Measurements from ENCODE around the gene CSF1R. TPM values are rescaled to one million over a fixed set of nuclear protein-coding genes. Genes with fewer than 3 reads are reported as not detected.

Gene CSF1R
- total and polyA plus RNA-seq, 2 donors (not counting 3 experiments of a cell fraction or from before 2014, with no cell fraction given) = not detected

- ChIA-PET POLR2A (no interaction called here), CTCF (interaction anchor here (1.4 to 3.9 kb wide), 3 partner anchors 10 to 35 kb away, joined by 4 to 11 read pairs (median 4); no protein-coding TSS in a partner anchor)
- FAIRE-seq (peak; percentile 86), DNase-seq (ENCODE audit: low read depth, low spot score) (peak; percentile 16)
- peak overlapping the region; percentile 28 for H3K27ac ChIP-seq (ENCODE audit: insufficient read depth, low read depth, low read length)
- H2AFZ ChIP-seq (ENCODE audit: low read depth, low read length) = no peak overlapping the region
- no peak overlapping the region for H3K4me3 ChIP-seq (replicated peaks in 1 of 3; ENCODE audit: insufficient read depth in 1 of 3, low read depth in 1 of 3, low read length in 3 of 3)
- H3K4me2 ChIP-seq (ENCODE audit: insufficient read depth, low read length) = no peak overlapping the region
- no peaks in the 10 kb centered on the region for H3K9me3 ChIP-seq (replicated peaks; ENCODE audit: control insufficient read depth, insufficient read depth, low read length)
- no peak overlapping the region for H3K9ac ChIP-seq (replicated peaks; ENCODE audit: extremely low read depth, insufficient read depth, low read length)
- peaks cover 14 to 56% of the 10 kb centered on the region in 2 experiments for H3K36me3 ChIP-seq (ENCODE audit: control insufficient read depth in 2 of 2, extremely low read depth in 1 of 2, insufficient read depth in 2 of 2, low read length in 2 of 2)
- intact Hi-C loops (cut with micrococcal nuclease) (no loop called here), dilution Hi-C loops (cut with MboI; ENCODE audit: extremely low pct_ligation_motif_present, low sequenced_read_pairs) (no loop called here)
- no peaks in the 10 kb centered on the region for H3K27me3 ChIP-seq (ENCODE audit: control insufficient read depth in 2 of 2, insufficient read depth in 2 of 2, low read length in 2 of 2)
- no peaks in the 10 kb centered on the region for H3K9me1 ChIP-seq (replicated peaks; ENCODE audit: control insufficient read depth, extremely low read depth, insufficient read depth, low read length)
- H3K4me1 ChIP-seq (ENCODE audit: control insufficient read depth, extremely low read depth, insufficient read depth, low read length) = peaks cover 31% of the 10 kb centered on the region
- H3K79me2 ChIP-seq (ENCODE audit: control insufficient read depth, insufficient read depth, low read length) = no peaks in the 10 kb centered on the region
- BruUV-seq (replicated peaks) = no TSS peak
- no peaks in the 10 kb centered on the region for H4K20me1 ChIP-seq (replicated peaks; ENCODE audit: control insufficient read depth, extremely low read depth, insufficient read depth, low read length)
- peak; percentile 20 for TF ChIP-seq MYC (IDR thresholded peaks at IDR 0.05; ENCODE audit: low read depth, low read length)
- no peak for TF ChIP-seq GATA2 (IDR thresholded peaks at IDR 0.05; ENCODE audit: insufficient read depth, insufficient read length, low read depth, low read length)
- TF ChIP-seq POLR2A (IDR thresholded peaks at IDR 0.05; ENCODE audit: low read depth, low read length) = no peak
- no peak for TF ChIP-seq EZH2 (IDR thresholded peaks at IDR 0.05; ENCODE audit: borderline replicate concordance, low read depth, low read length, severe bottlenecking)
- TF ChIP-seq POLR2AphosphoS5 (IDR thresholded peaks at IDR 0.05; ENCODE audit: insufficient read depth, low read depth, low read length) = no peak
- peak; percentile 28 for TF ChIP-seq JUN (IDR thresholded peaks at IDR 0.05; ENCODE audit: borderline replicate concordance, insufficient read depth, insufficient read length, low read depth)
- TF ChIP-seq MAX (IDR thresholded peaks at IDR 0.05; ENCODE audit: insufficient read depth, insufficient read length) = no peak
- no peak for TF ChIP-seq CTCF (IDR thresholded peaks at IDR 0.05; ENCODE audit: extremely low read depth in 1 of 2, insufficient read depth in 1 of 2, low read depth in 1 of 2, low read length in 2 of 2)
- peak; percentile 53 for TF ChIP-seq FOS (IDR thresholded peaks at IDR 0.05; ENCODE audit: borderline replicate concordance, insufficient read depth, low read length)
These were observed 33.2 kb downstream of the CSF1R start for GRCh38 chr5:150052956-150053712.
